HEK293 (cell line): ENCODE measurements around the gene POGZ.

ENCODE experiments used
- AEBP2 ChIP-seq: fragments of 450-650 bp; formaldehyde crosslinking; IDR thresholded peaks from 2 replicates; pipeline ENCODE4 v1.5.1; 2016; ENCODE audit warnings: missing biosample characterization, missing genetic modification characterization, borderline replicate concordance
- BCL11B ChIP-seq: fragments of 450-650 bp; formaldehyde crosslinking; IDR thresholded peaks from 2 replicates; pipeline ENCODE4 v1.5.1; 2016; ENCODE audit warnings: low read depth, missing biosample characterization, missing genetic modification characterization
- HOXC10 ChIP-seq: sonication (generic); formaldehyde crosslinking; IDR thresholded peaks from 2 replicates; pipeline ENCODE4 v1.8.1; 2023; ENCODE audit warnings: mild to moderate bottlenecking, missing genetic modification reagents
- KLF10 ChIP-seq: fragments of 450-650 bp; IDR thresholded peaks from 2 replicates; pipeline ENCODE4 v1.5.1; 2018; ENCODE audit warnings: missing biosample characterization, mild to moderate bottlenecking, missing genetic modification characterization
- KLF8 ChIP-seq: fragments of 450-650 bp; formaldehyde crosslinking; IDR thresholded peaks from 2 replicates; pipeline ENCODE4 v1.5.1; 2016; ENCODE audit warnings: missing biosample characterization, missing genetic modification characterization
- PATZ1 ChIP-seq: fragments of 450-650 bp; formaldehyde crosslinking; IDR thresholded peaks from 2 replicates; pipeline ENCODE4 v1.5.1; 2016; ENCODE audit warnings: missing biosample characterization, missing genetic modification characterization
- SCRT1 ChIP-seq: fragments of 450-650 bp; formaldehyde crosslinking; IDR thresholded peaks from 2 replicates; pipeline ENCODE4 v1.5.1; 2016; ENCODE audit warnings: missing biosample characterization, missing genetic modification characterization, borderline replicate concordance
- SETDB1 ChIP-seq: IDR thresholded peaks from one replicate; pipeline ENCODE4 v1.6.1; 2017; ENCODE audit warnings: mild to moderate bottlenecking, low read length, moderate library complexity, mixed read lengths; ENCODE audit not compliant: insufficient read length
- YY1 ChIP-seq: fragments of 450-650 bp; formaldehyde crosslinking; IDR thresholded peaks from 2 replicates; pipeline ENCODE4 v1.5.1; 2018; ENCODE audit warnings: missing biosample characterization, missing genetic modification characterization
- ZBTB1 ChIP-seq: fragments of 450-650 bp; formaldehyde crosslinking; IDR thresholded peaks from 2 replicates; pipeline ENCODE4 v1.5.1; 2016; ENCODE audit warnings: missing biosample characterization, missing genetic modification characterization
- ZBTB11 ChIP-seq: fragments of 450-650 bp; formaldehyde crosslinking; conservative IDR thresholded peaks from 2 replicates; pipeline ENCODE4 v1.5.1; 2016; ENCODE audit warnings: low read depth, missing biosample characterization, missing genetic modification characterization
- ZBTB6 ChIP-seq: fragments of 450-650 bp; formaldehyde crosslinking; IDR thresholded peaks from 2 replicates; pipeline ENCODE4 v1.5.1; 2017; ENCODE audit warnings: missing biosample characterization, missing genetic modification characterization
- ZEB2 ChIP-seq: fragments of 450-650 bp; formaldehyde crosslinking; IDR thresholded peaks from 2 replicates; pipeline ENCODE4 v1.5.1; 2016; ENCODE audit warnings: missing biosample characterization, missing genetic modification characterization
- ZFP41 ChIP-seq: fragments of 450-650 bp; formaldehyde crosslinking; IDR thresholded peaks from 2 replicates; pipeline ENCODE4 v1.5.1; 2016; ENCODE audit warnings: missing biosample characterization, missing genetic modification characterization, borderline replicate concordance
- ZFP69B ChIP-seq: fragments of 450-650 bp; formaldehyde crosslinking; IDR thresholded peaks from 2 replicates; pipeline ENCODE4 v1.5.1; 2016; ENCODE audit warnings: missing biosample characterization, missing genetic modification characterization
- ZNF148 ChIP-seq: fragments of 450-650 bp; formaldehyde crosslinking; IDR thresholded peaks from 2 replicates; pipeline ENCODE4 v1.5.0; 2017; ENCODE audit warnings: missing biosample characterization, missing genetic modification characterization, borderline replicate concordance
- ZNF211 ChIP-seq: fragments of 450-650 bp; formaldehyde crosslinking; IDR thresholded peaks from 2 replicates; pipeline ENCODE4 v1.5.1; 2016; ENCODE audit warnings: low read depth, missing biosample characterization, missing genetic modification characterization
- ZNF221 ChIP-seq: fragments of 450-650 bp; formaldehyde crosslinking; IDR thresholded peaks from 2 replicates; pipeline ENCODE4 v1.5.1; 2017; ENCODE audit warnings: missing biosample characterization, missing genetic modification characterization, borderline replicate concordance
- ZNF266 ChIP-seq: fragments of 450-650 bp; formaldehyde crosslinking; IDR thresholded peaks from 2 replicates; pipeline ENCODE4 v1.5.1; 2016; ENCODE audit warnings: missing biosample characterization, missing genetic modification characterization, low read depth
- ZNF335 ChIP-seq: fragments of 450-650 bp; formaldehyde crosslinking; conservative IDR thresholded peaks from 2 replicates; pipeline ENCODE4 v1.5.1; 2016; ENCODE audit warnings: missing biosample characterization, missing genetic modification characterization
- ZNF362 ChIP-seq: fragments of 450-650 bp; formaldehyde crosslinking; IDR thresholded peaks from 2 replicates; pipeline ENCODE4 v1.5.1; 2016; ENCODE audit warnings: missing biosample characterization, missing genetic modification characterization
- ZNF366 ChIP-seq: fragments of 450-650 bp; formaldehyde crosslinking; conservative IDR thresholded peaks from 2 replicates; pipeline ENCODE4 v1.5.1; 2016; ENCODE audit warnings: missing biosample characterization, missing genetic modification characterization
- ZNF394 ChIP-seq: fragments of 450-650 bp; formaldehyde crosslinking; IDR thresholded peaks from 2 replicates; pipeline ENCODE4 v1.5.1; 2016; ENCODE audit warnings: missing biosample characterization, missing genetic modification characterization, mild to moderate bottlenecking, moderate library complexity, borderline replicate concordance
- ZNF514 ChIP-seq: fragments of 450-650 bp; formaldehyde crosslinking; IDR thresholded peaks from 2 replicates; pipeline ENCODE4 v1.5.1; 2016; ENCODE audit warnings: missing biosample characterization, missing genetic modification characterization
- ZNF529 ChIP-seq: fragments of 450-650 bp; formaldehyde crosslinking; IDR thresholded peaks from 2 replicates; pipeline ENCODE4 v1.5.1; 2017; ENCODE audit warnings: missing genetic modification characterization, missing biosample characterization; ENCODE audit not compliant: insufficient replicate concordance
- ZNF560 ChIP-seq: fragments of 450-650 bp; formaldehyde crosslinking; IDR thresholded peaks from 2 replicates; pipeline ENCODE4 v1.5.1; 2017; ENCODE audit warnings: missing biosample characterization, missing genetic modification characterization, borderline replicate concordance
- ZNF624 ChIP-seq: fragments of 450-650 bp; formaldehyde crosslinking; IDR thresholded peaks from 2 replicates; pipeline ENCODE4 v1.5.1; 2017; ENCODE audit warnings: missing biosample characterization, missing genetic modification characterization
- ZNF654 ChIP-seq: fragments of 450-650 bp; formaldehyde crosslinking; IDR thresholded peaks from 2 replicates; pipeline ENCODE4 v1.5.1; 2016; ENCODE audit warnings: low read depth, missing biosample characterization, missing genetic modification characterization
- ZNF785 ChIP-seq: fragments of 450-650 bp; formaldehyde crosslinking; IDR thresholded peaks from 2 replicates; pipeline ENCODE4 v1.5.1; 2016; ENCODE audit warnings: missing biosample characterization, missing genetic modification characterization

The POGZ gene

GRCh38 chr1:151494741-151495281, 35.5 kb upstream of the POGZ start (continued):
- TF ChIP-seq KLF10 (tag by site-specific recombination): peak; percentile 95
- no peak for TF ChIP-seq HOXC10 (CRISPR knock-in tag)
- TF ChIP-seq ZNF266: no peak
- TF ChIP-seq ZNF514 (tag by site-specific recombination): no peak
- TF ChIP-seq ZNF366: peak; percentile 94
- TF ChIP-seq ZNF785 (tag by site-specific recombination): no peak
- TF ChIP-seq ZNF624 (tag by site-specific recombination): no peak
- TF ChIP-seq ZFP41 (tag by site-specific recombination): no peak
- peak; percentile 56 for TF ChIP-seq ZNF394 (tag by site-specific recombination)
- no peak for TF ChIP-seq SCRT1 (tag by site-specific recombination)
- peak; percentile 90 for TF ChIP-seq KLF8 (tag by site-specific recombination)
- TF ChIP-seq ZNF335 (tag by site-specific recombination): peak; percentile 49
- TF ChIP-seq ZBTB11 (tag by site-specific recombination): no peak
- TF ChIP-seq ZNF529 (tag by site-specific recombination): no peak
- TF ChIP-seq ZNF560: no peak
- TF ChIP-seq SETDB1: no peak
- TF ChIP-seq ZNF654 (tag by site-specific recombination): no peak; the same call in 1 of the 2 replicates
- TF ChIP-seq ZBTB1 (tag by site-specific recombination): no peak
- TF ChIP-seq ZFP69B (tag by site-specific recombination): peak; percentile 43; the same call in 1 of the 2 replicates
- TF ChIP-seq ZNF211: no peak
- peak; percentile 97 for TF ChIP-seq ZNF362
- no peak for TF ChIP-seq YY1 (tag by site-specific recombination)
- TF ChIP-seq ZBTB6: no peak
- no peak for TF ChIP-seq AEBP2 (tag by site-specific recombination)
- TF ChIP-seq BCL11B (tag by site-specific recombination): peak; percentile 79; the same call in 1 of the 2 replicates
- peak; percentile 82; the same call in 1 of the 2 replicates for TF ChIP-seq ZNF221 (tag by site-specific recombination)
- peak; percentile 98 for TF ChIP-seq ZEB2
- TF ChIP-seq ZNF148 (tag by site-specific recombination): 0 out of 2 replicates have a peak, but pooled peaks have one; percentile 14
- peak; percentile 92 for TF ChIP-seq PATZ1 (tag by site-specific recombination)
